Karpas-422 (cell line): ENCODE results near the gene RUBCNL. TPM values are rescaled to one million over a fixed set of nuclear protein-coding genes. Genes with fewer than 3 reads are reported as not detected.
A peak's percentile ranks its signal among the peaks of the same experiment; 100 is the strongest.

Experiments
- DNase-seq: peaks from one replicate; pipeline ENCODE4 v3.0.0-alpha.2; 2015
- H2AFZ ChIP-seq: fragments of 200-600 bp; sonication (generic); 2 replicates; pipeline ENCODE4 v1.6.1; 2014; ENCODE audit warnings: antibody characterized with exemption, low read length, mixed read lengths
- H3K27ac ChIP-seq: fragments of 200-600 bp; sonication (generic); 2 replicates; pipeline ENCODE4 v1.5.1; 2014; ENCODE audit warnings: mild to moderate bottlenecking, low read length, moderate library complexity
- H3K27me3 ChIP-seq: fragments of 200-600 bp; sonication (generic); 2 replicates; pipeline ENCODE4 v1.6.1; 2014; ENCODE audit warnings: low read length, mixed read lengths
- H3K36me3 ChIP-seq: fragments of 200-600 bp; sonication (generic); 2 replicates; pipeline ENCODE4 v1.6.1; 2014; ENCODE audit warnings: low read length, mixed read lengths; ENCODE audit not compliant: insufficient read depth
- H3K4me1 ChIP-seq: fragments of 200-600 bp; sonication (generic); 2 replicates; pipeline ENCODE4 v1.6.1; 2014; ENCODE audit warnings: mild to moderate bottlenecking, low read length, mixed read lengths
- H3K4me2 ChIP-seq: fragments of 200-600 bp; sonication (generic); 2 replicates; pipeline ENCODE4 v1.6.1; 2014; ENCODE audit warnings: low read length, low read depth, mild to moderate bottlenecking; ENCODE audit not compliant: poor library complexity, severe bottlenecking
- H3K4me3 ChIP-seq: fragments of 200-600 bp; sonication (generic); 2 replicates; pipeline ENCODE4 v1.5.1; 2014; ENCODE audit warnings: mild to moderate bottlenecking, antibody characterized with exemption, low read length, mixed read lengths
- H3K79me2 ChIP-seq: fragments of 200-600 bp; sonication (generic); 2 replicates; pipeline ENCODE4 v1.6.1; 2014; ENCODE audit warnings: mild to moderate bottlenecking, low read length, mixed read lengths
- H3K9ac ChIP-seq: fragments of 200-600 bp; sonication (generic); 2 replicates; pipeline ENCODE4 v1.6.0; 2014; ENCODE audit warnings: low read length
- H3K9me2 ChIP-seq: fragments of 200-600 bp; sonication (generic), shearing (Covaris generic); replicated peaks from 2 replicates; pipeline ENCODE4 v1.6.0; 2014; ENCODE audit warnings: mild to moderate bottlenecking, low read length, moderate library complexity; ENCODE audit not compliant: insufficient read depth
- H3K9me3 ChIP-seq: fragments of 300-700, 200-600 bp; sonication (generic); 2 replicates; pipeline ENCODE4 v1.6.1; 2014; ENCODE audit warnings: low read length, mixed read lengths
- H4K20me1 ChIP-seq: fragments of 200-600 bp; sonication (generic); 2 replicates; pipeline ENCODE4 v1.6.1; 2014; ENCODE audit warnings: mild to moderate bottlenecking, antibody characterized with exemption, low read length, low read depth; ENCODE audit not compliant: insufficient read depth
- total RNA-seq: library from RNA; depleted of rRNA; stranded (reverse); fragments of >200 nt; shearing (Covaris generic); gene quantifications from 2 replicates; pipeline ENCODE4 v1.2.3, GENCODE V29; 2014; ENCODE audit warnings: low replicate concordance

The RUBCNL gene
- total RNA-seq, 1 experiment from 2014 or later: not detected

DNA sequence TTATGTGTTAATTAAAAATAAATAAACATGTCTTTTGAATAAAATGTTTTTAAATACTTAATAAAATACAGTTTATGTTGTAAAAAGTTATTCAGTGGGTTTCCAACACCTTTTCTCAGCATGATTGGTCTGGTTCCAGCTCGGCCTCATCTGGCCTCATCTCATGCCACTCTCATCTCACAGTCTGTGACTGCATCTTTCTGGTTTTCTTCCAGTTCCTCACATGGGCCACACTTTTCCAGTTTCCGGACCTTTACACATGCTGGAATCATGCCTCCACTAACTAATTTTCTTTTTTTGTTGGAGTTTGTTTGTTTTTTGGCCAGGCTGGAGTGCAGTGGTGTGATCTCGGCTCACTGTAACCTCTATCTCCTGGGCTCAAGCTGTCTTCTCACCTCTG lies 82.5 kb downstream of the RUBCNL start:
- no peak overlapping the region for H3K4me2 ChIP-seq
- no peak overlapping the region for H3K4me3 ChIP-seq
- no peaks in the 10 kb centered on the region for H3K4me1 ChIP-seq

DNA sequence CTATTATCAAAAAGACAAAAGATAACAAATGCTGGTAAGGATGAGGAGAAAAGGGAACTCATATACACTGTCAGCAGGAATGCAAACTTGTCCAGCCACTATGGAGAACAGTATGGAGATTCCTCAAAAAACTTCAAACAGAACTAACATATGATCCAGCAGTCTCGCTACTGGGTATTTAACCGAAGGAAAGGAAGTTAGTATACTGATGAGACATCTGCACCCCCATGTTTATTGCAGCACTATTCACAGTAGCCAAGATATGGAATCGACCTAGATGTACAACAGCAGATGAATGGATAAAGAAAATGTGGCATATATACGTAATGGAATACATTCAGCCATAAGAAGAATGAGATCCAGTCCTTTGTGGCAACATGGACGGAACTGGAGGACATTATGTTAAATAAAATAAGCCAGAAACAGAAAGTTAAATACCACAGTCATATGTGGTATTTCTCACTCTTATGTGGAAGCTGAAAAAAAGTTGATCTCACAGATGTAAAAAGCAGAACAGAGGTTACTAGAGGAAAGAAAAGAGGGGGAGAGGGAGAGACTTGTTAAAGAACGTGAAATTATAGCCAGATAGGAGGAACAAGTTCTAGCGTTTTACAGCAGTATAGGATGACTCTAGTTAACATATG lies 83.2 kb downstream of the RUBCNL start:
- no peak overlapping the region for H3K27ac ChIP-seq
- H2AFZ ChIP-seq: no peak overlapping the region
- H3K4me2 ChIP-seq: no peak overlapping the region

More for the DNA sequence above, 82.5 kb downstream of the RUBCNL start:
- Histone ChIP-seq H2AFZ (no peak overlapping the region), H4K20me1 (no peaks in the 10 kb centered on the region), H3K27ac (no peak overlapping the region), H3K9ac (no peak overlapping the region), H3K9me2 (no peaks in the 10 kb centered on the region), H3K9me3 (no peaks in the 10 kb centered on the region), H3K36me3 (no peaks in the 10 kb centered on the region), H3K27me3 (no peaks in the 10 kb centered on the region), H3K79me2 (no peaks in the 10 kb centered on the region)
- no peak for DNase-seq

DNA sequence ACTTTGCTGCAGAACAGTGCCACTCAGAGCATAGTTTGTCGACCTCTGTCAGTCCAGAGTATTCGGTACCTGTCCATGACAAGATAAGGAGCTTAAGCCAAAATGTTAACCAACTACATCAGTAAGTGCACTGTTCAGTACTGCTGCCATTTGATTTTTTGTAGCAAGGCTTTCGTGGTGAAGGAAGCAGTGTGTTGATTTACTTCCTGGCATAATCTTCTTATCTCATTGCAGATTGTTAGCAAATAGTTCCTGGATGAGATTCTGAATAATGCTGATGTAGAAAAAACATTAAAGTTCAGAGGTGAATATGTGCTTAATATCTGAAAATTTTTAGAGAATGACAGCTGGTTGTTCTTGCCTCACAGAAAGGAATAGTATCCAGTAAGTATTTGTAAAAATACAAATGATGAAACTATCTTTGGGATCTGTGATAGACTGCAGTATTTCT lies 89.7 kb downstream of the RUBCNL start:
- H3K4me2 ChIP-seq: no peak overlapping the region
- no peak overlapping the region for H3K27ac ChIP-seq
- H3K9me2 ChIP-seq: no peaks in the 10 kb centered on the region
- H3K4me1 ChIP-seq: no peaks in the 10 kb centered on the region
- no peaks in the 10 kb centered on the region for H3K36me3 ChIP-seq
- no peaks in the 10 kb centered on the region for H3K9me3 ChIP-seq
- H3K79me2 ChIP-seq: no peaks in the 10 kb centered on the region
- H4K20me1 ChIP-seq: no peaks in the 10 kb centered on the region
- no peak overlapping the region for H3K9ac ChIP-seq
- no peak for DNase-seq
- no peaks in the 10 kb centered on the region for H3K27me3 ChIP-seq
- no peak overlapping the region for H2AFZ ChIP-seq
- H3K4me3 ChIP-seq: no peak overlapping the region

More for the DNA sequence above, 83.2 kb downstream of the RUBCNL start:
- Histone ChIP-seq H3K36me3 (no peaks in the 10 kb centered on the region), H3K79me2 (no peaks in the 10 kb centered on the region), H3K9me2 (no peaks in the 10 kb centered on the region), H3K4me1 (no peaks in the 10 kb centered on the region), H3K4me3 (no peak overlapping the region), H3K27me3 (no peaks in the 10 kb centered on the region), H3K9me3 (no peaks in the 10 kb centered on the region), H3K9ac (no peak overlapping the region), H4K20me1 (no peaks in the 10 kb centered on the region)
- no peak for DNase-seq

DNA sequence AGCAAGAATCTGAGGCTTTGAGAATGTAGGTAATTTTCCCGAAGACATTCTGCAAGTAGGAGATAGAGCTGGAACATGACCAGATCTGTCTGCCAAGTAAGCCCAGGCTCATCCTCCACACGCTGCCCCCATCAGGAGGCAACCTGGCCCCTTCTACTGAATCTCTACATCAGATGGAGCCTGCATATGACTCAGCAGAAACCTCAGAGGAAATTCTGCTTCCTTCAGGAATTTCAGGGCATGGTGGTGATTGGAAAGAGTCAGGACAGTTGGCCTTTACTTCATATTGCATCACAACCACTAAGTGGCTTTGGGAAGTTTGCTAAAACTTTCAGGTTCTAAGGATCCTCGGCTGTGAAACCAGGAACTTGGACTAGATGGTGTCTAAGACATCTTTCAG lies 90.1 kb downstream of the RUBCNL start:
- H3K4me3 ChIP-seq: no peak overlapping the region

DNA sequence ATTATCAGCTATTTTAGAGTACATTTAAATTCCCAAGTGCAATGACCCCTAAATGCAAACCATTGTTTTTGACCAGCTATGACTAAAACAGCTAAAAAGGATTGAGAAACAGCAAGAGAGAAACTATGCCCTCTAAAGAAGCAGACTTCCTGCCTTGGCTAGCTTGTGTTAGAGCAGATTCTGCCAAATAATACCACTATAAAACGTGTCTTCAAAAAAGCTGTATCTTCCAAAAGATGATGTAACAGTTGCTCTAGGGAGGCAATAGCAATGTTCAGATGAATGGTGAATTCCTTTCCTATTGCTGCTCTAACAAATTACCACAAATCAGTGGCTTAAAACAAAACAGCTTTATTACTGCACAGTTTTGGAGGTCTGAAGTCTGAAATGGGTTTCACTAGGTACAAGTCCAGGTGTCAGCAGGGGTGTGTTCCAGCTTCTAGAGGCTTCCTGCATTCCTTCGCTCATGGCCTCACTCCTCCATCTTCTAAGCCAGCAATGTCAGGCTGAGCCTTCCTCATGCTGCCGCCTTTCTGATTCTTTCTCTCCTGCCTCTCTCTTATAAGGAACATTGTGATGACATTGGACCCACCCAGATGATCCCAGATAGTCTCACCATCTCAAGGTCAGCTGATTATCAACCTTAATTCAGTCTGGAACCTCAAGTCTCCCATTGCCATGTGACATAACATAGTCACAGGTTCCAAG lies 90.8 kb downstream of the RUBCNL start:
- H3K4me2 ChIP-seq: no peak overlapping the region
- H2AFZ ChIP-seq: no peak overlapping the region
- H4K20me1 ChIP-seq: no peaks in the 10 kb centered on the region
- no peaks in the 10 kb centered on the region for H3K36me3 ChIP-seq
- H3K27me3 ChIP-seq: no peaks in the 10 kb centered on the region
- no peaks in the 10 kb centered on the region for H3K9me3 ChIP-seq
- no peak overlapping the region for H3K27ac ChIP-seq
- no peak for DNase-seq
- no peaks in the 10 kb centered on the region for H3K79me2 ChIP-seq
- H3K9me2 ChIP-seq: no peaks in the 10 kb centered on the region
- no peak overlapping the region for H3K4me3 ChIP-seq
- no peaks in the 10 kb centered on the region for H3K4me1 ChIP-seq
- H3K9ac ChIP-seq: no peak overlapping the region

More for the DNA sequence above, 90.1 kb downstream of the RUBCNL start:
- H3K9me2 ChIP-seq: no peaks in the 10 kb centered on the region
- H3K9ac ChIP-seq: no peak overlapping the region
- H3K36me3 ChIP-seq: no peaks in the 10 kb centered on the region
- no peak for DNase-seq
- no peak overlapping the region for H3K4me2 ChIP-seq
- H3K79me2 ChIP-seq: no peaks in the 10 kb centered on the region
- no peaks in the 10 kb centered on the region for H4K20me1 ChIP-seq
- no peak overlapping the region for H2AFZ ChIP-seq
- no peaks in the 10 kb centered on the region for H3K9me3 ChIP-seq
- H3K27me3 ChIP-seq: no peaks in the 10 kb centered on the region
- no peak overlapping the region for H3K27ac ChIP-seq
- no peaks in the 10 kb centered on the region for H3K4me1 ChIP-seq

DNA sequence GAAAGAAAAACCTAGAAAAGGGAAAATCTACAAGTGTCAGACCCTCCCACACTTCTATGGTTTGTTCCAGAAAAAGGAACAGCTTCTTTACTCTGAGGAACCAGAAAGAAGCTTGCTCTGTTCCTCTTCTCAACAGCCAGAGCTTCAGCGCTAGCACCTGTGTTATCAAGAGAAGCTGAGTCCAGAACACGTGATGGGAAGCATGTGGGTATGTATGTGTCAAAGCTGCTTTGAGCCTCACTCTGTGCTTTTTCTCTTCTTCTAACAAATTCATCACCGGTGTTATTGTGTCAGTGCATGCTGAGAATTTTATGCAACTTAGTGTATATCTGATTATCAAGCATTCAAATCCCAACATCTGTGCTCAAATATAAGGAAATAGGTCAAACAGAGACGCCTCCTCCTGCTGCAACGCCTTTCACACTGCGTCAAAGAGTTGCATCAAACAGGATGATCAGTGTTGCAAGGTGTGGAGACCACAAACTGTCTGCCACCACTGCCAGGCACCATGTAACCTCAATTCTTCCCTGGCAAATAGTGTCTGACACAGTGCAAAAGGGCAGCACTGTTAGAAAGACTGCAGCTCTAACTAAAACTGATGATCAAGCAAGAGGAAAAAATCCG lies 91.4 kb downstream of the RUBCNL start:
- Histone ChIP-seq H3K4me1 (no peaks in the 10 kb centered on the region), H4K20me1 (no peaks in the 10 kb centered on the region), H3K79me2 (no peaks in the 10 kb centered on the region), H3K9me3 (no peaks in the 10 kb centered on the region), H3K27me3 (no peaks in the 10 kb centered on the region), H3K27ac (no peak overlapping the region), H3K4me3 (no peak overlapping the region), H3K9ac (no peak overlapping the region), H3K9me2 (no peaks in the 10 kb centered on the region), H3K36me3 (no peaks in the 10 kb centered on the region), H3K4me2 (no peak overlapping the region), H2AFZ (no peak overlapping the region)
- DNase-seq: peak; percentile 47

DNA sequence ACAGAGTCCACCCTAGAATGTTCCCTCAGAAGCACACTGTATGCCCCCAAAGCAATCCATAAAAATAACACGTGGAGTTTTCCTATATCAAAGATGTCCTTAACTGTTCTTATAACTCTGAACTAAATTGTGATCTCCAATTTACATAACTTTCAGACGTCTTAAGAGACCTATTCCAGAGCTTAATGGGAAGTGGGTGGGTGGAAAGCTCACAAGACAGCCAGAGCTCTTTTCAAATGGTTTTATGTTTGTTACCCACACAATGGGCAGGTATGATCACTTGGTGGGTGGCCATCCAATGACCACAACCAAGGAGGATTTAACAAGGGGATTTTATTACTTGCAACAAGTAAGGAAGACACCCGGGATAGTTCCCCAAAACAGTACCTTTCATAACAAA lies 93.6 kb downstream of the RUBCNL start:
- no peaks in the 10 kb centered on the region for H3K36me3 ChIP-seq
- DNase-seq: no peak
- H3K27me3 ChIP-seq: no peaks in the 10 kb centered on the region
- H3K79me2 ChIP-seq: no peaks in the 10 kb centered on the region
- no peaks in the 10 kb centered on the region for H3K9me3 ChIP-seq
- no peak overlapping the region for H3K9ac ChIP-seq
- H3K9me2 ChIP-seq: no peaks in the 10 kb centered on the region
- no peak overlapping the region for H3K4me3 ChIP-seq
- no peak overlapping the region for H3K27ac ChIP-seq
- no peak overlapping the region for H2AFZ ChIP-seq
- no peak overlapping the region for H3K4me2 ChIP-seq
- no peaks in the 10 kb centered on the region for H4K20me1 ChIP-seq
- no peaks in the 10 kb centered on the region for H3K4me1 ChIP-seq
